HG03064 (cell line): ENCODE measurements around the gene HTR7.
"Not testable (repeated sequence)": the region's sequence is repeated elsewhere in the genome, so short reads cannot be mapped to it uniquely, and the experiment has no call there.

ENCODE experiments used
- ATAC-seq: cut with Tn5 transposase; IDR thresholded peaks from one replicate; pipeline ENCODE4 v1.9.1; 2021; ENCODE audit warnings: low read depth; ENCODE audit not compliant: unreplicated experiment

The HTR7 gene

GRCh38 chr10:90857635-90858460 is at the start of gene HTR7:
Gene HTR7 (minus strand): TSS chr10:90858039. CDS start chr10:90857671, 368 bp downstream.
- ATAC-seq, result peak; percentile 66

GRCh38 chr10:90906596-90906995 is 48.8 kb upstream of the HTR7 start:
- no peak for ATAC-seq

- no peak for ATAC-seq
Observed at GRCh38 chr10:90905925-90906324, 48.1 kb upstream of the HTR7 start.

- ATAC-seq, result not testable (repeated sequence)
Observed at GRCh38 chr10:90896916-90897315, 39.1 kb upstream of the HTR7 start.

- ATAC-seq, result no peak
Observed at GRCh38 chr10:90893190-90893589, 35.4 kb upstream of the HTR7 start.

GRCh38 chr10:90890347-90890746 is 32.5 kb upstream of the HTR7 start:
- ATAC-seq, result no peak

GRCh38 chr10:90889636-90890035 is 31.8 kb upstream of the HTR7 start:
- ATAC-seq, result no peak

GRCh38 chr10:90888387-90888786 is 30.5 kb upstream of the HTR7 start:
- ATAC-seq, result no peak

GRCh38 chr10:90887555-90887954 is 29.7 kb upstream of the HTR7 start:
- no peak for ATAC-seq

- ATAC-seq, result no peak
Observed at GRCh38 chr10:90885176-90885575, 27.3 kb upstream of the HTR7 start.

GRCh38 chr10:90884431-90884830 is 26.6 kb upstream of the HTR7 start:
- ATAC-seq, result no peak

GRCh38 chr10:90880059-90880719 is 22.4 kb upstream of the HTR7 start:
- ATAC-seq, result not testable (repeated sequence)

GRCh38 chr10:90879062-90879461 is 21.2 kb upstream of the HTR7 start:
- no peak for ATAC-seq

- no peak for ATAC-seq
Observed at GRCh38 chr10:90872648-90873020, 14.8 kb upstream of the HTR7 start.

GRCh38 chr10:90871766-90872647 is 14.2 kb upstream of the HTR7 start, which contains the start of gene RPP30:
Gene RPP30 (plus strand): TSS chr10:90871974. CDS start chr10:90871987, 13 bp downstream.
- peak; percentile 99 for ATAC-seq

- peak; percentile 49 for ATAC-seq
Observed at GRCh38 chr10:90871279-90871765, 13.5 kb upstream of the HTR7 start.

GRCh38 chr10:90866050-90866598 is 8.3 kb upstream of the HTR7 start:
- no peak for ATAC-seq

GRCh38 chr10:90865401-90865800 is 7.6 kb upstream of the HTR7 start:
- no peak for ATAC-seq

- no peak for ATAC-seq
Observed at GRCh38 chr10:90862908-90863514, 5.2 kb upstream of the HTR7 start.

GRCh38 chr10:90860790-90861189 is 3.0 kb upstream of the HTR7 start:
- no peak for ATAC-seq
